Upper lobe of left lung (tissue), 4 donors: ENCODE measurements around the gene TMEM127.

Experiments
- CTCF ChIP-seq, 6 experiments: fragments of 450-650 bp in 4 of 6; fragments of 200-600 bp in 2 of 6; sonication (generic) in 2 of 6; IDR thresholded peaks; one replicate each; pipeline ENCODE4 v1.5.1; 2016 to 2019; ENCODE audit warnings: antibody characterized with exemption in 6 of 6
- POLR2AphosphoS5 ChIP-seq, 2 donors: sonication (generic); formaldehyde crosslinking; IDR thresholded peaks; one replicate each; pipeline ENCODE4 v1.5.1; 2017; ENCODE audit warnings: antibody characterized with exemption in 2 of 2

GRCh38 chr2:96225016-96225533 is 40.7 kb downstream of the TMEM127 start:
- no peak for TF ChIP-seq CTCF (IDR thresholded peaks at IDR 0.05)
- no peak for TF ChIP-seq POLR2AphosphoS5 (IDR thresholded peaks at IDR 0.05)
